PC-9 (cell line): ENCODE results near the gene DOC2A. TPM values are rescaled to one million over a fixed set of nuclear protein-coding genes. Genes with fewer than 3 reads are reported as not detected.

Experiments
- BruUV-seq: library from RNA; stranded (reverse); fragments of 400-500 nt; replicated peaks from 2 replicates; lab custom pipeline; 2021; lab: Mats Ljungman, UMichigan
- CTCF ChIA-PET: fragments of 300-600 bp; sonication (Branson Sonifier 250); formaldehyde crosslinking; loops from one replicate; lab custom pipeline; 2022; ENCODE audit warnings: antibody characterized with exemption; lab: Charles Lee
- POLR2A ChIA-PET: fragments of 300-600 bp; sonication (Branson Sonifier 250); formaldehyde crosslinking; loops from one replicate; lab custom pipeline; 2022; ENCODE audit warnings: antibody characterized with exemption; ENCODE audit not compliant: unreplicated experiment; lab: Charles Lee
- DNase-seq, 2 experiments: peaks; one replicate each; pipeline versions ENCODE4 v3.0.0 to v3.0.0-alpha.2; 2015 to 2022; ENCODE audit warnings: mixed read lengths in 1 of 2
- H2AFZ ChIP-seq: fragments of 200-600 bp; sonication (generic); 2 replicates; pipeline ENCODE4 v1.8.1; 2017; ENCODE audit warnings: antibody characterized with exemption
- H3F3A ChIP-seq: fragments of 200-600 bp; sonication (generic); 2 replicates; pipeline ENCODE4 v1.8.1; 2017; ENCODE audit warnings: antibody characterized with exemption, mild to moderate bottlenecking, low read depth; ENCODE audit not compliant: insufficient read depth
- H3K27ac ChIP-seq: fragments of 200-600 bp; sonication (generic); 2 replicates; pipeline ENCODE4 v1.6.1; 2016; ENCODE audit warnings: mixed run types
- H3K27me3 ChIP-seq: fragments of 200-600 bp; sonication (generic); 2 replicates; pipeline ENCODE4 v1.6.1; 2016; ENCODE audit warnings: low read depth, mixed run types; ENCODE audit not compliant: insufficient read depth
- H3K36me3 ChIP-seq: fragments of 200-600 bp; sonication (generic); 2 replicates; pipeline ENCODE4 v1.6.1; 2016; ENCODE audit warnings: low read depth, mixed run types
- H3K4me1 ChIP-seq: fragments of 200-600 bp; sonication (generic); replicated peaks from 2 replicates; pipeline ENCODE4 v1.6.1; 2016; ENCODE audit warnings: mixed run types; ENCODE audit not compliant: insufficient read depth
- H3K4me2 ChIP-seq: fragments of 200-600 bp; sonication (generic); 2 replicates; pipeline ENCODE4 v1.6.1; 2017; ENCODE audit warnings: mixed run types
- H3K4me3 ChIP-seq: fragments of 200-600 bp; sonication (generic); 2 replicates; pipeline ENCODE4 v1.6.1; 2016; ENCODE audit warnings: mixed run types
- H3K79me2 ChIP-seq: fragments of 200-600 bp; sonication (generic); 2 replicates; pipeline ENCODE4 v1.6.1; 2017; ENCODE audit warnings: low read depth, mixed run types
- H3K9me2 ChIP-seq: fragments of 200-600 bp; sonication (generic); 2 replicates; pipeline ENCODE4 v1.8.1; 2017; ENCODE audit warnings: mild to moderate bottlenecking; ENCODE audit not compliant: insufficient read depth
- H3K9me3 ChIP-seq: fragments of 200-600 bp; sonication (generic); 2 replicates; pipeline ENCODE4 v1.8.1; 2016; ENCODE audit warnings: low read depth; ENCODE audit not compliant: insufficient read depth
- H4K20me1 ChIP-seq: fragments of 200-600 bp; sonication (generic); 2 replicates; pipeline ENCODE4 v1.8.1; 2017; ENCODE audit not compliant: insufficient read depth
- CTCF ChIP-seq: fragments of 200-600 bp; sonication (generic); conservative IDR thresholded peaks from 2 replicates; pipeline ENCODE4 v1.6.1; 2017; ENCODE audit warnings: mixed run types, antibody characterized with exemption, mild to moderate bottlenecking, moderate library complexity
- EZH2 ChIP-seq: fragments of 200-600 bp; sonication (generic); IDR thresholded peaks from 2 replicates; pipeline ENCODE4 v1.8.0; 2017; ENCODE audit warnings: antibody characterized with exemption, low read depth
- intact Hi-C: fragments of 100-400 bp; cut with micrococcal nuclease; formaldehyde crosslinking; loops from one replicate; pipeline ENCODE4 v1.10.0; 2022; ENCODE audit not compliant: unreplicated experiment
- total RNA-seq: library from RNA; stranded (reverse); gene quantifications from 2 replicates; pipeline ENCODE4 v1.2.3, GENCODE V29; 2021

The DOC2A gene
- total RNA-seq, 1 experiment from 2014 or later, result 11.0 TPM

- Histone ChIP-seq H3K9me3 (no peaks in the 10 kb centered on the region), H3K4me3 (peak overlapping the region; percentile 84), H3K36me3 (peaks cover 11% of the 10 kb centered on the region; the same call in 1 of the 2 replicates), H3K9me2 (no peaks in the 10 kb centered on the region), H3K79me2 (peaks cover 41% of the 10 kb centered on the region), H3K4me2 (peak overlapping the region; percentile 91), H4K20me1 (peaks cover 21% of the 10 kb centered on the region; the same call in 1 of the 2 replicates), H3K4me1 (peaks cover 19% of the 10 kb centered on the region), H3F3A (peaks cover 15% of the 10 kb centered on the region; the same call in 1 of the 2 replicates), H2AFZ (peak overlapping the region; percentile 94), H3K27ac (peak overlapping the region; percentile 8; the same call in 1 of the 2 replicates), H3K27me3 (no peaks in the 10 kb centered on the region)
- intact Hi-C loops, result no loop called here
- TF ChIP-seq CTCF (no peak), EZH2 (no peak)
- peak in 1 of 2 experiments; percentile 32 for DNase-seq
- ChIA-PET POLR2A (interaction anchor here (1.3 to 1.7 kb wide), 2 partner anchors 13 to 48 kb away, joined by 22 read pairs; partner anchors contain the start of genes KCTD13 and TMEM219), CTCF (interaction anchor here (0.9 kb wide), 1 partner anchor 49 kb away, joined by 3 read pairs; the partner anchor contains the start of gene KCTD13)
- BruUV-seq, result TSS peak; percentile 98
These were observed 36.3 kb downstream of the DOC2A start for GRCh38 chr16:29974291-29975133.

GRCh38 chr16:29973384-29974246 is 37.2 kb downstream of the DOC2A start, which contains the start of gene TAOK2:
TAOK2 (plus strand) TSS chr16:29973868; CDS start chr16:29977773, 3,905 bp downstream.
- Histone ChIP-seq H3K27me3 (no peaks in the 10 kb centered on the region), H3K9me3 (no peaks in the 10 kb centered on the region), H3K27ac (peak within 1 kb of the TSS; percentile 8; the same call in 1 of the 2 replicates), H4K20me1 (peaks cover 21% of the 10 kb centered on the region; the same call in 1 of the 2 replicates), H3F3A (peaks cover 15% of the 10 kb centered on the region; the same call in 1 of the 2 replicates), H3K4me2 (peak within 1 kb of the TSS; percentile 91), H3K4me3 (peak within 1 kb of the TSS; percentile 84), H3K36me3 (0 out of 2 replicates have a peak, but pooled peaks cover 4% of the 10 kb centered on the region), H3K79me2 (peaks cover 41% of the 10 kb centered on the region), H3K4me1 (peaks cover 19% of the 10 kb centered on the region), H2AFZ (peak within 1 kb of the TSS; percentile 94), H3K9me2 (no peaks in the 10 kb centered on the region)
- CTCF ChIA-PET, result interaction anchor here (0.5 to 1.2 kb wide), 8 partner anchors 11 to 125 kb away, joined by 3 to 6 read pairs (median 4); partner anchors contain the start of genes ASPHD1, HIRIP3, KCTD13 and SEZ6L2
- TF ChIP-seq EZH2 (no peak), CTCF (no peak)
- intact Hi-C loops, result loop anchor here (1.0 kb wide), 5 partner anchors 29 to 168 kb away; partner anchors contain the start of genes ASPHD1, CDIPT and KCTD13
- peak; percentile 95 to 100 for DNase-seq
- BruUV-seq, result no TSS peak
- POLR2A ChIA-PET, result interaction anchor here (0.6 to 1.7 kb wide), 23 partner anchors 11 to 1273 kb away, joined by 3 to 30 read pairs (median 5); partner anchors contain the start of genes ALDOA, ASPHD1, CDIPT and HIRIP3
